ENCODE measurements around the gene SKI. TPM values are rescaled to one million over a fixed set of nuclear protein-coding genes. Genes with fewer than 3 reads are reported as not detected.
A peak's percentile ranks its signal among the peaks of the same experiment; 100 is the strongest.
"Not testable (repeated sequence)": the region's sequence is repeated elsewhere in the genome, so short reads cannot be mapped to it uniquely, and the experiment has no call there.

SKI gene
- total RNA-seq, 2 donors from 2014 or later, result 135 to 138 TPM

DNA sequence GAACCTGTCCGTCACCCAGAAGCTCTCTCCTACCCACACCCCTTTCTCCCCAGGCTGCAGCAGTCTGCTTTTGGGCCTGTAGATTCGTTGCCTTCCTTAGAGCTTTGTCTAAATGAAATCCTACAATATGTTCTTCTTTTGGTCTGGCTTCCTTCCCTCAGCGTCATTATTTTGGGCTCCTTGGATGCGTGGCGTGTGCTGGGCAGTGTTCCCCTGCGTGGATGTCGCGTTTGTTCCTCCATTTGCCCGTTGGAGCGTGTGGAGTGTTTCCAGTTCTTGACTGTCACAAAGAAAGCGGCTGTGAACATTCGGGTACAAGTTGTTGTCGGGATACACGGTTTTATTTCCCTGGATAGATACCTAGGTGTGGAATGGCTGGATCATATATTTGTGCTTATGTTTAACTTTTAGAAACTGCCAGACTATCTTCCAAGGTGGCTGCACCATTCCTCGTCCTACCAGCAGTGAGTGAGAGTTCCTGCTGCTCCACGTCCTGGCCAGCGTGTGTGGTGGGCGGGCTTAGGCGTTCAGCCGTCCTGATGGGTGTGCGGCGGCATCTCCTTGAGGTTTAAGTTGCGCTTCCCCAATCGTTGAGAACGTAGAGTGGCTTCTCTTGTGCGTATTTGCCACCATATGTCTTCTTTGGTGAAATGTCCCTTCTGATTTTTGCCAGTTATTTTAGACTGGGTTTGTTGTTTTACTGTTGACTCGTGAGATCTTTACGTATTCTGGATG, 31.7 kb downstream of the SKI start:
- Histone ChIP-seq H3K36me3 (no peaks in the 10 kb centered on the region), H3K9me3 (no peaks in the 10 kb centered on the region), H3K27ac (peak overlapping the region; percentile 15 to 30), H3K4me3 (no peak overlapping the region), H3K27me3 (replicated peaks; ENCODE audit: insufficient read depth) (no peaks in the 10 kb centered on the region), H3K4me1 (ENCODE audit: control insufficient read depth in 1 of 2, low read depth in 2 of 2) (peaks cover 14 to 59% of the 10 kb centered on the region in 2 donors)
- ATAC-seq (ENCODE audit: insufficient number of reproducible peaks, low FRiP score, low read depth) (no peak), DNase-seq (ENCODE audit: low spot score) (no peak)
- TF ChIP-seq, protein P1, sequence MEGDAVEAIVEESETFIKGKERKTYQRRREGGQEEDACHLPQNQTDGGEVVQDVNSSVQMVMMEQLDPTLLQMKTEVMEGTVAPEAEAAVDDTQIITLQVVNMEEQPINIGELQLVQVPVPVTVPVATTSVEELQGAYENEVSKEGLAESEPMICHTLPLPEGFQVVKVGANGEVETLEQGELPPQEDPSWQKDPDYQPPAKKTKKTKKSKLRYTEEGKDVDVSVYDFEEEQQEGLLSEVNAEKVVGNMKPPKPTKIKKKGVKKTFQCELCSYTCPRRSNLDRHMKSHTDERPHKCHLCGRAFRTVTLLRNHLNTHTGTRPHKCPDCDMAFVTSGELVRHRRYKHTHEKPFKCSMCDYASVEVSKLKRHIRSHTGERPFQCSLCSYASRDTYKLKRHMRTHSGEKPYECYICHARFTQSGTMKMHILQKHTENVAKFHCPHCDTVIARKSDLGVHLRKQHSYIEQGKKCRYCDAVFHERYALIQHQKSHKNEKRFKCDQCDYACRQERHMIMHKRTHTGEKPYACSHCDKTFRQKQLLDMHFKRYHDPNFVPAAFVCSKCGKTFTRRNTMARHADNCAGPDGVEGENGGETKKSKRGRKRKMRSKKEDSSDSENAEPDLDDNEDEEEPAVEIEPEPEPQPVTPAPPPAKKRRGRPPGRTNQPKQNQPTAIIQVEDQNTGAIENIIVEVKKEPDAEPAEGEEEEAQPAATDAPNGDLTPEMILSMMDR (IDR thresholded peaks at IDR 0.05), result no peak

DNA sequence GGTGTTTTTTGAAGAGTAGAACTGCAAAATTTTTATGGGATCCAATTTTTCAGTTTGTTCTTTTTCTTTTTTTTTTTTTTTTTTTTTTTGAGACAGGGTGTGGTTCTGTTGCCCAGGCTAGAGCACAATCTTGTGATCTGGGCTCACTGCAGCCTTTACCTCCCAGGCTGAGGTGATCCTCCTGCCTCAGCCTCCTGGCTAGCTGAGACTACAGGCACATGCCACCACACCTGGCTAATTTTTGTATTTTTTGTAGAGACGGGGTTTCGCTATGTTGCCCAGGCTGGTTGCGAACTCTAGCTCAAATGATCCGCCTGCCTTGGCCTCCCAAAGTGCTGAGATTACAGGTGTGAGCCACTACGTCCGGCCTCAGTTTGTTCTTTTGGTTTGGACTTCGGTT, 32.4 kb downstream of the SKI start:
- not testable (repeated sequence) for DNase-seq (ENCODE audit: low spot score); ATAC-seq (ENCODE audit: insufficient number of reproducible peaks, low FRiP score, low read depth)

GRCh38 chr1:2260917-2261316, 32.8 kb downstream of the SKI start:
- H3K4me1 ChIP-seq (ENCODE audit: control insufficient read depth in 1 of 2, low read depth in 2 of 2), result peaks cover 18 to 63% of the 10 kb centered on the region in 2 donors
- H3K36me3 ChIP-seq, result no peaks in the 10 kb centered on the region
- no peak overlapping the region for H3K27ac ChIP-seq
- ATAC-seq (ENCODE audit: insufficient number of reproducible peaks, low FRiP score, low read depth) (no peak), DNase-seq (ENCODE audit: low spot score) (no peak)
- no peaks in the 10 kb centered on the region for H3K9me3 ChIP-seq
- TF ChIP-seq, protein P1 (IDR thresholded peaks at IDR 0.05), result no peak
- H3K27me3 ChIP-seq (replicated peaks; ENCODE audit: insufficient read depth), result no peaks in the 10 kb centered on the region
- no peak overlapping the region for H3K4me3 ChIP-seq

More for the DNA sequence above, 32.4 kb downstream of the SKI start:
- not testable (repeated sequence) for H3K9me3 ChIP-seq; H3K36me3 ChIP-seq; H3K27me3 ChIP-seq (replicated peaks; ENCODE audit: insufficient read depth); H3K4me3 ChIP-seq; H3K27ac ChIP-seq
- peaks cover 13 to 59% of the 10 kb centered on the region in 2 donors for H3K4me1 ChIP-seq (ENCODE audit: control insufficient read depth in 1 of 2, low read depth in 2 of 2)

- not testable (repeated sequence) for H3K27me3 ChIP-seq (replicated peaks; ENCODE audit: insufficient read depth); H3K36me3 ChIP-seq; H3K4me3 ChIP-seq; H3K27ac ChIP-seq; ATAC-seq (ENCODE audit: insufficient number of reproducible peaks, low FRiP score, low read depth); DNase-seq (ENCODE audit: low spot score); H3K9me3 ChIP-seq
- peaks cover 26 to 63% of the 10 kb centered on the region in 2 donors for H3K4me1 ChIP-seq (ENCODE audit: control insufficient read depth in 1 of 2, low read depth in 2 of 2)
Measured at GRCh38 chr1:2261476-2262395, 33.6 kb downstream of the SKI start.

GRCh38 chr1:2266301-2266975, 38.3 kb downstream of the SKI start:
- H3K9me3 ChIP-seq, result no peaks in the 10 kb centered on the region
- peaks cover 56 to 74% of the 10 kb centered on the region in 2 donors for H3K4me1 ChIP-seq (ENCODE audit: control insufficient read depth in 1 of 2, low read depth in 2 of 2)
- H3K27ac ChIP-seq, result no peak overlapping the region
- DNase-seq (ENCODE audit: low spot score), result no peak
- ATAC-seq (ENCODE audit: insufficient number of reproducible peaks, low FRiP score, low read depth), result no peak
- peak overlapping the region; percentile 33 for H3K4me3 ChIP-seq
- no peaks in the 10 kb centered on the region for H3K27me3 ChIP-seq (replicated peaks; ENCODE audit: insufficient read depth)
- no peaks in the 10 kb centered on the region for H3K36me3 ChIP-seq
- TF ChIP-seq, protein P1 (IDR thresholded peaks at IDR 0.05), result no peak

All from thoracic aorta (tissue), 2 donors.